Measurements from ENCODE around the gene PLD2. TPM values are rescaled to one million over a fixed set of nuclear protein-coding genes. Genes with fewer than 3 reads are reported as not detected.

Gene PLD2
- total RNA-seq, 1 donor from 2014 or later = 33.4 TPM

GRCh38 chr17:4842376-4842775 lies 35.4 kb downstream of the PLD2 start:
- intact Hi-C loops (cut with DNase I) = no loop called here
- H3K27ac ChIP-seq = no peak overlapping the region

GRCh38 chr17:4843321-4844000 lies 36.5 kb downstream of the PLD2 start:
- no peaks in the 10 kb centered on the region for H3K9me3 ChIP-seq
- intact Hi-C loops (cut with DNase I) = no loop called here
- no peaks in the 10 kb centered on the region for H3K36me3 ChIP-seq
- DNase-seq (no peak), ATAC-seq (no peak)
- peaks cover 22% of the 10 kb centered on the region for H3K4me1 ChIP-seq
- no peak overlapping the region for H3K4me3 ChIP-seq
- TF ChIP-seq CTCF (IDR thresholded peaks at IDR 0.05) = no peak
- H3K27ac ChIP-seq = peak overlapping the region; percentile 32
- H3K27me3 ChIP-seq = no peaks in the 10 kb centered on the region

More at GRCh38 chr17:4842376-4842775, 35.4 kb downstream of the PLD2 start:
- no peaks in the 10 kb centered on the region for H3K9me3 ChIP-seq
- no peaks in the 10 kb centered on the region for H3K36me3 ChIP-seq
- no peak for DNase-seq
- no peak for TF ChIP-seq CTCF (IDR thresholded peaks at IDR 0.05)
- no peak overlapping the region for H3K4me3 ChIP-seq
- peaks cover 27% of the 10 kb centered on the region for H3K4me1 ChIP-seq
- H3K27me3 ChIP-seq = no peaks in the 10 kb centered on the region
- no peak for ATAC-seq

- H3K4me1 ChIP-seq = peaks cover 33% of the 10 kb centered on the region
- intact Hi-C loops (cut with DNase I) = no loop called here
- H3K36me3 ChIP-seq = no peaks in the 10 kb centered on the region
- no peaks in the 10 kb centered on the region for H3K9me3 ChIP-seq
- peak; percentile 76 for ATAC-seq
- no peak overlapping the region for H3K27ac ChIP-seq
- TF ChIP-seq CTCF (IDR thresholded peaks at IDR 0.05) = no peak
- no peaks in the 10 kb centered on the region for H3K27me3 ChIP-seq
- DNase-seq = no peak
- H3K4me3 ChIP-seq = no peak overlapping the region
These were observed 38.2 kb downstream of the PLD2 start for GRCh38 chr17:4845118-4845517.

GRCh38 chr17:4846635-4847390 lies 39.9 kb downstream of the PLD2 start:
- intact Hi-C loops (cut with DNase I) = no loop called here
- Histone ChIP-seq H3K27ac (no peak overlapping the region), H3K9me3 (no peaks in the 10 kb centered on the region), H3K4me3 (no peak overlapping the region), H3K4me1 (peaks cover 31% of the 10 kb centered on the region), H3K27me3 (no peaks in the 10 kb centered on the region), H3K36me3 (no peaks in the 10 kb centered on the region)
- ATAC-seq (no peak), DNase-seq (no peak)
- no peak for TF ChIP-seq CTCF (IDR thresholded peaks at IDR 0.05)

GRCh38 chr17:4849011-4849536 lies 42.1 kb downstream of the PLD2 start:
- ATAC-seq (no peak), DNase-seq (no peak)
- Histone ChIP-seq H3K4me3 (no peak overlapping the region), H3K27ac (peak overlapping the region; percentile 45), H3K9me3 (no peaks in the 10 kb centered on the region), H3K27me3 (no peaks in the 10 kb centered on the region), H3K36me3 (no peaks in the 10 kb centered on the region), H3K4me1 (peaks cover 35% of the 10 kb centered on the region)
- intact Hi-C loops (cut with DNase I) = no loop called here
- no peak for TF ChIP-seq CTCF (IDR thresholded peaks at IDR 0.05)
